Effector CD4-positive, alpha-beta T cell (primary cell): Measurements from ENCODE around the gene NECAB2.
"Not testable (repeated sequence)": the region's sequence is repeated elsewhere in the genome, so short reads cannot be mapped to it uniquely, and the experiment has no call there.

ENCODE experiments used
- DNase-seq: peaks from one replicate; pipeline ENCODE4 v3.0.0-alpha.2; 2020

The NECAB2 gene

GRCh38 chr16:83936581-83937165 lies 31.4 kb upstream of the NECAB2 start:
- no peak for DNase-seq

DNA sequence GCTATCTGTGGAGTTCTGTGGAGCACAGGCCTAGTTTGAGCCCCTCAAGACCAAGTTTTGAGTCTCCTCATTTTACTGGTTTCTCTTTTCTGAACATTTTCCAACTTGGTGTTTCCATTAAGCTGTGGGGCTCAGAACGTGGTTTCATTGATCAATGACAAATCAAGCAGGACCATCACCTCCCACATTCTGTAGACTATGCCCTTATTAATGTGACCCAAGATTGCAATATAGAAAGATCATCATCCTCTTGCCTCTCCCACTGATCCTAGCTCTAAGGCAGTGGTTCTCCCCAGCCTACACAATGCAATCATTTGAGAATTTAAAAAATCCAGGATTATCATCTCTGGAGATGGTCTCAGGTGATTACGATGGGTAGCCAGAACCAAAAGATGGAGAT lies 30.8 kb upstream of the NECAB2 start:
- DNase-seq, result no peak

GRCh38 chr16:83937922-83938885 lies 29.8 kb upstream of the NECAB2 start:
- no peak for DNase-seq

DNA sequence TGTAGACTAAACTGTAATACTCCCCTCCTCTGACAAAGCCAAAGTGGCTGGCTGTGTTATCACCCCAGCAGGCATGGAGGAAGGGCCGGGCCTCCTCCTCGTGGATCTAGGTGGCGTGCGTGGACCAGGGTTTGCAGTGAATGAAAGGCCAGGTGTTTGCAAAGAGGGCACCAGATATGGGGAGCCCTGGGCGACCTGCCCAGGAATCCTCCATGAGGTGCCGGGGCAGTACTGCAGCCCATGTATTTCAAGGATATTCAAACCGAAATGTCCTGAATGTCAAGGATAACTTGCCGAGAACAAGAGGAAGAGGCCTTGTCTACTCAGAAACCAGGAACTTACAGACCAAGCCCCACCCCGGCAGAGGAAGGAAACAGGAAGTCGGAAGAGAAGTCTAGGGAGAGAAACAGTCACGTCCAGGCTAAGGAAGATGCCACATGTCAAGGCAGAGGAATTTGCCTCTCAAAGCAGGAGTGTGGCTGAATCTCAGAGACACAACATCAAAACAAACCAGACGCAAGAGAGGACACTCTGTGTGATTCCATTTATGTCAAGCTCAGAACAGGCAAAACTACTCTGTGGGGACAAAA lies 28.7 kb upstream of the NECAB2 start:
- no peak for DNase-seq

DNA sequence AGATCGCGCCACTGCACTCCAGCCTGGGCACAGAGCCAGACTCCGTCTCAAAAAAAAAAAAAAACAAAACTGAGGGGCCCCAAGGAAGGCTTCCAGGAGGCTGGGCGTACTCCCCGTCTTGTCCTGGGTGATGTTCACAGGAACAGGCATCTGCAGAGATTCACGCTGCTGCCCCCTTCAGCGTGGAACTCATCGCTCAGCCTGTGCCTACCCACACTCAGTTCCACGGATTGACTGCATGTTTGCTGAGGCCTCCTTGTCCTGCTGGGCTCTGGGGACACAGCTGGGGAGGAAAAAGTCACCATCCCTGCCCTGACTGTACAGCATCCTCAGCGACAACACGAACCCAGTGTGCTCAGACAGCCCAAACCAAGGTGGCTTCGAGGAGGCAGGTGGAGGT lies 27.9 kb upstream of the NECAB2 start:
- no peak for DNase-seq

GRCh38 chr16:83940630-83941378 lies 27.2 kb upstream of the NECAB2 start:
- DNase-seq, result no peak

- not testable (repeated sequence) for DNase-seq
Measured at GRCh38 chr16:83941546-83941945, 26.5 kb upstream of the NECAB2 start.

DNA sequence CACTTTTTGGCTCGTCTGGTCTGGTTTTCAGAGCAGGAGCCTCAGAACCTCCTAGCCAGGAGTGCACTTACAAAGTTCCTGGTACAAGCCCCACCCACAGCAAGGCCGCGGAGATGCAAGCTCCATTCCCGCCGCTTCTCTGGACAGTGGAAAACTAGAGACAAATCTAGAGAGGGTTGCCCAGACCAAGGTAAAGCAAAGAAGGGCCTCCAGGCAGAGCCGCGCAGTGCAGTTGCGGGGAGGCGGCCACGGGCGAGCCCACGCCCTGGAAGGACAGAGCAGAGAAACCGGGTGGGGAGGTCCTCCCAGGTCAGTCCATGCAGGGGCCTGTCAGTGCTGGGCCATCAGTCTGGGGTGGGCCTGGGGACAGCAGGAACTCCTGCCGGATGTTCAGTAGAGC lies 26.0 kb upstream of the NECAB2 start:
- no peak for DNase-seq

- DNase-seq, result no peak
Measured at GRCh38 chr16:83942815-83943515, 25.1 kb upstream of the NECAB2 start.

- no peak for DNase-seq
Measured at GRCh38 chr16:83943516-83944050, 24.5 kb upstream of the NECAB2 start.

GRCh38 chr16:83945587-83945986 lies 22.5 kb upstream of the NECAB2 start:
- DNase-seq, result no peak

- DNase-seq, result no peak
Measured at GRCh38 chr16:83946154-83946780, 21.8 kb upstream of the NECAB2 start.

DNA sequence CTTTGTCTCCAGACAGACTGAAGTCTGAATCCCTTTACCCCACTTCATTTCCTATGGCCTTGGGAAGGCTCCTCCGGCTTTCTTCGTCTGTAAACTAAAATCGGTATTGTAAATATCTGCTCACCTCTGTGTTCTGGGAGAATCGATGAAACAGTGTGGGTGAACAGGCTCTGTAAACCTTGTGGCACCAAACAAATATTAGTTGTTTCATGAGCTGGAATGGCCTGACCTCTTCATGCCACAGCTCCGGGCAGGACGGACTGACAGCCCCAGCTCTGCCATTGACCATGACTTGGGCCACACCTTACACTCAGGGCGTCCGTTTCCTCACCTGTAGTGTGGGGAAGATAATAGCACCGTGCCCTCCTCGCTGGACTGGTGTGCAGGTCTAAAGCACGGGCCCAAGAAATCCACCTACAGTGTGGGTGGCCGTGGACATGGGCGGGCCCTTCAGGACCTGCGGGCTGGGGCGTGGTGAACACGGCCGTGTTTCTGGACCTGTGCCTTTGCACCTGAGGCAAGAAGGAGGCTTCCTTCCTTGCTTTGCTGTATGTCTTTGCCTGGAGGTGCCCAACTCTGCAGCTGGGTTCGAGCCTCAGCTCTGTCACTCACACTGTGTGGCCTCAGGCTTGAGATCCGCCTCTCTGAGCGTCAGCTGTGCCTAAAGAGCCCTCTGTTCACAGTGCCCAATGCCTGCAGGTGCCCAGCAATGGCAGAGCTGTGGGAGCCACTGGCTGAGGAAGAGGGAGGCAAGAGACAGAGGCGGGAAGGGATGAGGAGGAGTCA lies 21.1 kb upstream of the NECAB2 start:
- no peak for DNase-seq

- no peak for DNase-seq
Measured at GRCh38 chr16:83947642-83948234, 20.3 kb upstream of the NECAB2 start.

DNA sequence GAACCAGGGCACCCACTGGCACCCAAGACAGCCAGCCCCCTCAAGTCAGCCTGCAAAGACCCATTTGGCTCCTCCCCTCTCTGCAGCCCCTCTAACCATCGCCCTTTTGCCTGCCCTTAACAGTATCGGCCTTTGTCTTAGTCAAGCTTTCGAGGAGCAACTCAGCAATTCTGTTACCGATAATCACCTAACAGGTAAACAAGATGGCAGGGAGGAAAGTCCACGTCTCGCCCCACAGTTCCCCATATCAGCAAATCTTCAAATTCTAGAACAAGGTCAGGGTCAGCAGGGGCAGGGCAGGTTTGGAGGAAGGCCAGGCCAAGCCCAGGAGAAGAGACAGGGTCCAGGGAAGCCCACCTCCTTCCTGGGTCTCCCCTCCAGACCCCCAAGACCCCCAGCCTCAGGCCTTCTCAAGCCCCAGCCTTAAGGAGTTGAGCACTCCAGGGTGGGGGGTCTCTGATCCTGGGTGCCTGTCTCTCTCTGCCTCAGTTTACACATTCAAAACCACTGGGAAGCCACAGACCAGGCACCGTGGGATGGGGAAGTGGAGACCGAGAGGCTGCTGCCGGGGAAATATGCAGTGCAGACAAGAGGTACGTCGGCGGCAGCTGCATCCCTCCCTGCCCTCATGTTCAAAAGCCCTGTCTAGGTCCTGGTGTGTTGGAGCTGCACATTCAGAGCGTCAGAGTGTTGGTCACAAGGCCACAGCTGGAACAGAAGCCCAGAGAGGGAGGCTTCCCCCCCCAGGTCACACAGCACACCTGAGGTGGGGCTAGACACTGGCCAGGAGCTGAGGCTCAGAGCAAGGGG lies 18.9 kb upstream of the NECAB2 start:
- DNase-seq, result no peak

DNA sequence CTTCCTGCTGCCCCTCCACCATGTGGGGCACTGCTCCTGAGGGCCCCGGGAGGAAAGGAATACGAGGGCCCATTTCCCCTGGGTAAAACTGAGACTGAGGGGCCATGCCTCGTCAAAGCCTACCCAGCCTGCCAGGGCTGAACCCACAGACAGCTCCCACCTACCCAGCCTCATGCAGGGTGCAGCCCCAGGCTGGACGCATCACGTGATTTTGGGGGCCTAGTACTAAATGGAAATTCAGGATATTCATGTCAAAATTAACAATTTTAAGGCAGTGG lies 18.4 kb upstream of the NECAB2 start:
- no peak for DNase-seq

DNA sequence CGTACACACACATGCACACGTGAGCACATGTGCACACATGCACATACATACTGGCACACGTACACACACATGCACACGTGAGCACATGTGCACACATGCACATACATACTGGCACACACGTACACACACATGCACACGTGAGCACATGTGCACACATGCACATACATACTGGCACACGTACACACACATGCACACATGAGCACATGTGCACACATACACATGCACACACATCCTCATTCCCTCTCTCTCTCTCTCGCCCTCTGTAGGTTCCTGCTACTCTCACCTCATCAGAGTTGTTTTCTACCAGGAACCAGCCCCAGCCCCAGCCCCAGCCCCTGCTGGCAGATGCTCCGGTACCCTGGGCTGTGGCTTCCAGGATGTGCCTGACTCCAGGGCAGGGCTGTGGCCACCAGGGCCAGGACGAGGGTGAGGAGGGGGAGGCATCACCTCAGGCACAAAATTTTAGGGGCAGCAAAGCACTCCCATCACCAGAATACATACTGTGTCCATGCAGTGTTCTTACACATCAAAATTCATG lies 17.1 kb upstream of the NECAB2 start:
- not testable (repeated sequence) for DNase-seq

- DNase-seq, result no peak
Measured at GRCh38 chr16:83951544-83951943, 16.5 kb upstream of the NECAB2 start.

GRCh38 chr16:83952587-83952939 lies 15.5 kb upstream of the NECAB2 start:
- no peak for DNase-seq
